Progenitor cell of endocrine pancreas (in vitro differentiated cells): ENCODE data around the gene NAT14. TPM values are rescaled to one million over a fixed set of nuclear protein-coding genes. Genes with fewer than 3 reads are reported as not detected.
"Not testable (repeated sequence)": the region's sequence is repeated elsewhere in the genome, so short reads cannot be mapped to it uniquely, and the experiment has no call there.

Experiments used
- DNase-seq: peaks from one replicate; pipeline ENCODE4 v3.0.0; 2021; ENCODE audit warnings: low spot score; ENCODE audit not compliant: unreplicated experiment
- H3K27ac Mint-ChIP-seq: 2 replicates; pipeline ENCODE4 v1.8.0; 2021; ENCODE audit warnings: mild to moderate bottlenecking, moderate library complexity, mixed read lengths
- H3K27me3 Mint-ChIP-seq: 2 replicates; pipeline ENCODE4 v1.8.0; 2021; ENCODE audit warnings: mixed read lengths
- H3K36me3 Mint-ChIP-seq: 2 replicates; pipeline ENCODE4 v1.8.0; 2022; ENCODE audit warnings: mixed read lengths; ENCODE audit not compliant: insufficient read depth
- H3K4me1 Mint-ChIP-seq: 2 replicates; pipeline ENCODE4 v1.8.0; 2021; ENCODE audit warnings: low read depth, mixed read lengths
- H3K4me3 Mint-ChIP-seq: 2 replicates; pipeline ENCODE4 v1.8.0; 2021; ENCODE audit warnings: low read depth, mild to moderate bottlenecking, moderate library complexity, mixed read lengths
- H3K9me3 Mint-ChIP-seq: 2 replicates; pipeline ENCODE4 v1.8.0; 2021; ENCODE audit warnings: low read depth, mixed read lengths
- CTCF ChIP-seq: fragments of 200-600 bp; sonication (generic); IDR thresholded peaks from one replicate; pipeline ENCODE4 v1.5.0; 2021; ENCODE audit warnings: antibody characterized with exemption, mild to moderate bottlenecking; ENCODE audit not compliant: unreplicated experiment
- total RNA-seq: library from RNA; stranded (reverse); gene quantifications from 2 replicates; pipeline ENCODE4 v1.2.1, GENCODE V29; 2021

Gene NAT14
- total RNA-seq, 1 donor from 2014 or later = 69.7 TPM

GRCh38 chr19:55495646-55496349 lies 10.8 kb downstream of the NAT14 start:
- H3K4me1 Mint-ChIP-seq = no peaks in the 10 kb centered on the region
- no peaks in the 10 kb centered on the region for H3K9me3 Mint-ChIP-seq
- TF ChIP-seq CTCF = no peak
- H3K4me3 Mint-ChIP-seq = no peak overlapping the region
- H3K36me3 Mint-ChIP-seq = no peaks in the 10 kb centered on the region
- no peak for DNase-seq
- peaks cover 17% of the 10 kb centered on the region for H3K27me3 Mint-ChIP-seq
- H3K27ac Mint-ChIP-seq = no peak overlapping the region

GRCh38 chr19:55496820-55497219 lies 11.8 kb downstream of the NAT14 start:
- H3K4me3 Mint-ChIP-seq, H3K27ac Mint-ChIP-seq, DNase-seq, H3K9me3 Mint-ChIP-seq, H3K4me1 Mint-ChIP-seq, H3K36me3 Mint-ChIP-seq: not testable (repeated sequence)
- peaks cover 18% of the 10 kb centered on the region for H3K27me3 Mint-ChIP-seq

- Mint-ChIP-seq H3K9me3 (no peaks in the 10 kb centered on the region), H3K27ac (no peak overlapping the region), H3K27me3 (peaks cover 21% of the 10 kb centered on the region), H3K4me1 (no peaks in the 10 kb centered on the region), H3K4me3 (no peak overlapping the region), H3K36me3 (no peaks in the 10 kb centered on the region)
- no peak for DNase-seq
- TF ChIP-seq CTCF = no peak
Observed at GRCh38 chr19:55497763-55498162, 12.8 kb downstream of the NAT14 start.

- DNase-seq = no peak
- H3K4me1 Mint-ChIP-seq = no peaks in the 10 kb centered on the region
- peaks cover 22% of the 10 kb centered on the region for H3K27me3 Mint-ChIP-seq
- peaks cover 3% of the 10 kb centered on the region for H3K9me3 Mint-ChIP-seq
- H3K4me3 Mint-ChIP-seq = no peak overlapping the region
- TF ChIP-seq CTCF = no peak
- no peaks in the 10 kb centered on the region for H3K36me3 Mint-ChIP-seq
- H3K27ac Mint-ChIP-seq = no peak overlapping the region
Observed at GRCh38 chr19:55498246-55498840, 13.4 kb downstream of the NAT14 start.

- H3K36me3 Mint-ChIP-seq = no peaks in the 10 kb centered on the region
- no peak for DNase-seq
- H3K4me3 Mint-ChIP-seq = no peak overlapping the region
- no peak overlapping the region for H3K27ac Mint-ChIP-seq
- peaks cover 3% of the 10 kb centered on the region for H3K9me3 Mint-ChIP-seq
- peaks cover 37% of the 10 kb centered on the region for H3K27me3 Mint-ChIP-seq
- TF ChIP-seq CTCF = no peak
- H3K4me1 Mint-ChIP-seq = no peaks in the 10 kb centered on the region
Observed at GRCh38 chr19:55500368-55500952, 15.5 kb downstream of the NAT14 start.
